GM15510 (cell line): Measurements from ENCODE around the gene RPL10.

Experiments
- POLR2A ChIP-seq: IDR thresholded peaks from 3 replicates; pipeline ENCODE4 v1.6.1; 2011; ENCODE audit warnings: borderline replicate concordance; ENCODE audit not compliant: insufficient read length; ENCODE audit errors: extremely low read depth

The RPL10 gene

GRCh38 chrX:154371017-154371788 is 27.0 kb upstream of the RPL10 start:
- TF ChIP-seq POLR2A = peak; percentile 99

DNA sequence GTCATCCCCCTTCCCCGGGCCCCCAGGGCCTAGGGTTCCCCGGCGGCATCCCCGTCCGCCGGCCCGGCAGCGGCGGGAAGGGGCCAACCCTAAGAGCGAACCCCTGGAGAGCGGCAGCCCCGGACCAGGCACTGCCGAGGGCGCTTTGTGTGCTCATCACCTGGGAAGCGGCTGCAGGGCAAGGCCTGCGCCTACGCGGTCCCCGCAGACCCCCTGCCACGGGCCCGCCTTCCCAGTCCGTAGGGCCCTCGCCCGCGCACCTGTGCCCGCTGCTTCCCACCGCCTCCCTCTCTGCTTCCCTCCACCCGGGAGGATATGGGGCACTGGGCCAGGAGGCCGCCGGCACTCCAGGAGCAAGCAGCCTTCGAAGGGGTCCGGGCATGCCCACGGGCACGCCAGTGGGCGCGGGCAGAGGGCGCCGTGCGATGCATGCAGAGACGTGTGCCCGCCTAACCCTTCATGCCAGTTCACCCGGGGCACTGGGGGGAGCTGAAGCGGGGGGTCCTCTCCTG is 26.3 kb upstream of the RPL10 start:
- no peak for TF ChIP-seq POLR2A

DNA sequence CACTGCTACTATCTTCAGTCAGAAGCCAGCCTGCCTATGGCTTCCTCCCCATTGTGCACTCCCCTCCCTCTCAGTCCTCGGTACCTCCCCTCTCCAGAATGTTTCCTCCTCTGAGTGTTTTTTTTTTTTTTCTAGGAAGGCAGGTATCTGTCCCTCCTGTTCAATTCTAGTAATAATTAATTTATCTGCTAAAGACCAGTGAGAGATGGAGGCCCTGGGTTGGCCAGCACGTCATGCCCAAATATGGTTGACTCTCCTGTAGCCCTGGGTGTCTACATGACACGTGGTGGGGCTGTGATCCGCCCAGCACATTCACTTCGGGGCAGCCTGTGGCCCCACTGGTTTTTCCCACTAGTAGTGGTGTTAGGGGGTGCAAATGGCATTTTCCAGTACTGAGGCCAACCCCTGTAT is 25.6 kb upstream of the RPL10 start:
- no peak for TF ChIP-seq POLR2A

- TF ChIP-seq POLR2A = no peak
These were observed 24.6 kb upstream of the RPL10 start for GRCh38 chrX:154373340-154374306.

GRCh38 chrX:154374313-154375155 is 23.6 kb upstream of the RPL10 start, which contains the start of gene FLNA:
TSS of gene FLNA (minus strand) at chrX:154374634. CDS start at chrX:154371245, 3,389 bp downstream.
- peak; percentile 32 for TF ChIP-seq POLR2A

- no peak for TF ChIP-seq POLR2A
These were observed 23.0 kb upstream of the RPL10 start for GRCh38 chrX:154375156-154375504.

GRCh38 chrX:154376774-154377173 is 21.4 kb upstream of the RPL10 start:
- TF ChIP-seq POLR2A = no peak

DNA sequence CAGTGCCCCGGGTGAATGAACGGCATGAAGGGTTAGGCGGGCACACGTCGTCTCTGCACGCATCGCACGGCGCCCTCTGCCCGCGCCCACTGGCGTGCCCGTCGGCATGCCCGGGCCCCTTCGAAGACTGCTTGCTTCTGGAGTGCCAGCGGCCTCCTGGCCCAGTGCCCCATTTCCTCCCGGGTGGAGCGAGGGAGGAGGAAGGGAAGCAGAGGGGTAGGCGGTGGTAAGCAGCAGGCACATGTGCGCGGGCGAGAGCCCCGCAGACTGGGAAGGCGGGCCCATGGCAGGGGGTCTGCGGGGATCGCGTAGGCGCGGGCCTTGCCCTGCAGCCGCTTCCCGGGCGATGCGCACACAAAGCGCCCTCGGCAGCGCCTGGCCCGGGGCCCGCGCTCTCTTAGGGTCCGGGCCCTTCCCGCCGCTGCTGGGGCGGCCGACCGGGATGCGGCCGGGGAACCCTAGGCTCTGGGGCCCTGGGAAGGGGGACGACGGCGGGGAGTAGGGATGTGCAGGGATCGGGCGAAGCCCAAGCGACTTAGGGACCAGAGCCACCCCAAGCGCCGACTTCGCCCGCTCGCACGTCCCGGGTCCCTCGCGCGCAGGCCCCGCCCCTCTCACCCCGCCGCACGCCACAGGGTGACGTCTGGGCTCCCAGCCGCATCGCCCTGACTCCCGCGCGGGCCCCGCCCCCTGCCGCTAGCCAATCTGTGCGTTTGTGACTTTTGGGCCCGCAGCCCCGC is 19.9 kb upstream of the RPL10 start:
- peak; percentile 69 for TF ChIP-seq POLR2A

- TF ChIP-seq POLR2A = peak; percentile 63
These were observed 19.2 kb upstream of the RPL10 start, which contains the start of gene EMD for GRCh38 chrX:154378799-154379568. TSS of gene EMD (plus strand) at chrX:154379295. CDS start at chrX:154379485, 190 bp downstream.

GRCh38 chrX:154379569-154379951 is 18.6 kb upstream of the RPL10 start:
- no peak for TF ChIP-seq POLR2A

GRCh38 chrX:154380153-154380552 is 18.0 kb upstream of the RPL10 start:
- no peak for TF ChIP-seq POLR2A

GRCh38 chrX:154380787-154381186 is 17.4 kb upstream of the RPL10 start:
- TF ChIP-seq POLR2A = no peak

- TF ChIP-seq POLR2A = no peak
These were observed 16.9 kb upstream of the RPL10 start for GRCh38 chrX:154381271-154381670.
